Measurements from ENCODE around the gene NDUFAF8. TPM values are rescaled to one million over a fixed set of nuclear protein-coding genes. Genes with fewer than 3 reads are reported as not detected.

The NDUFAF8 gene
- total RNA-seq, 2 donors from 2014 or later: 20.8 to 26.5 TPM

DNA sequence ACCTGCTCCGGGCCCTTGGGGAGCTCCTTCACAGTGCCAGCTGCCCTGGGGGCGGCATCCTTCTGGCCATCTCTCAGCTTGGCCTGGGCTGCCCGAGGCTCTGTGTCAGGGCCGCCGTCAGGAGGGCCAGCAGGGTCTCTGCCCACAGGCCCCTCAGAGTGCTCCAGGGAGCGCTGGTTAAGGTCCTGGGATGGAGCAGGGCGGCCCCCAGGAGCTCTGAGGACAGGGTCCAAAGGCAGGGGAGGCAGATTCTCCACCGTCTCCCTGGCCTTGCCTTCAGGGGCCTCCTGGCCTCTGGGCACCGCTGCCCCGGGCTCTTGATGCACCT is 7.2 kb downstream of the NDUFAF8 start:
- no peaks in the 10 kb centered on the region for H3K27me3 ChIP-seq
- DNase-seq (no peak), ATAC-seq (no peak)
- H3K4me1 ChIP-seq: no peaks in the 10 kb centered on the region
- H3K36me3 ChIP-seq (replicated peaks in 1 of 2; ENCODE audit: insufficient read depth in 1 of 2, low read depth in 2 of 2): peaks cover 2 to 13% of the 10 kb centered on the region in 2 donors
- H3K27ac ChIP-seq: no peak overlapping the region
- no peak overlapping the region for H3K4me3 ChIP-seq
- intact Hi-C loops (cut with DNase I): loop anchor here (5.0 kb wide), 1 partner anchor 356 kb away; no protein-coding TSS in a partner anchor
- TF ChIP-seq, protein P1, sequence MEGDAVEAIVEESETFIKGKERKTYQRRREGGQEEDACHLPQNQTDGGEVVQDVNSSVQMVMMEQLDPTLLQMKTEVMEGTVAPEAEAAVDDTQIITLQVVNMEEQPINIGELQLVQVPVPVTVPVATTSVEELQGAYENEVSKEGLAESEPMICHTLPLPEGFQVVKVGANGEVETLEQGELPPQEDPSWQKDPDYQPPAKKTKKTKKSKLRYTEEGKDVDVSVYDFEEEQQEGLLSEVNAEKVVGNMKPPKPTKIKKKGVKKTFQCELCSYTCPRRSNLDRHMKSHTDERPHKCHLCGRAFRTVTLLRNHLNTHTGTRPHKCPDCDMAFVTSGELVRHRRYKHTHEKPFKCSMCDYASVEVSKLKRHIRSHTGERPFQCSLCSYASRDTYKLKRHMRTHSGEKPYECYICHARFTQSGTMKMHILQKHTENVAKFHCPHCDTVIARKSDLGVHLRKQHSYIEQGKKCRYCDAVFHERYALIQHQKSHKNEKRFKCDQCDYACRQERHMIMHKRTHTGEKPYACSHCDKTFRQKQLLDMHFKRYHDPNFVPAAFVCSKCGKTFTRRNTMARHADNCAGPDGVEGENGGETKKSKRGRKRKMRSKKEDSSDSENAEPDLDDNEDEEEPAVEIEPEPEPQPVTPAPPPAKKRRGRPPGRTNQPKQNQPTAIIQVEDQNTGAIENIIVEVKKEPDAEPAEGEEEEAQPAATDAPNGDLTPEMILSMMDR (IDR thresholded peaks at IDR 0.05): no peak
- no peak for TF ChIP-seq POLR2A (IDR thresholded peaks at IDR 0.05)
- no peaks in the 10 kb centered on the region for H3K9me3 ChIP-seq
- WGBS, 2 donors: 100% methylated on average over 4 of the region's 10 CpGs; no CpG with 5 or more reads in 1 of the 2 donors

DNA sequence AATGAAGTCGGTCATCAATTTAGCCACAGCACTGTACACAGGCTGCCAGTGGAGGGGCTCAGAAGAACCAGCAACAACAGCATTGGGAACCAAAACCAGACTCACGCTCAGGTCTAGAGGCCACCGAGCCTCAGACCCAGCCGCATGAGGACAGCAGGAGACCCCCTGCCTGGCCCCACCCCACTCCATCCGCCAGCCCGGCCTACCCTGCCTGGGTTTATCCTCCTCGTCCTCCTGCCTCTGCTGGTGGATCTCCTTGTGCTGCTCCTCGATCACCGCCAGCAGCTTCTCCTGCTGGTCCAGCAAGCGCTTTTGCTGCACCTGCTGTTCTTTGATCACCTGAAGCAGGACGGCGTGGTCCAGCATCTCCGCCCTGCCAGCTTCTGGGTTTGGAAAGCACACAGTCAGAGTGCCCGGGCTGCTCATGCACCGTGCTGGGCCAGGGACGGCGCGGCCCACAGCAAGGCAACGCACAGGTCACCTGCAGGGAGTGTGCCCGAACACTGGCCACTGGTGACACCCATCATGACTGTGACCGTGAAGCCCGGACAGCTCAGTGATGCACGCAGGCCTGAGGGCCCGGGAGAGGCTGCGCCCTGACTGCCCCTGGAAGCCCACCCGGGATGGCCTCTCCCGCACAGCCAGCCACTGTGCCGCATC is 7.7 kb downstream of the NDUFAF8 start:
- H3K27ac ChIP-seq: no peak overlapping the region
- no peak for TF ChIP-seq POLR2A (IDR thresholded peaks at IDR 0.05)
- TF ChIP-seq, protein P1 (IDR thresholded peaks at IDR 0.05): no peak
- 95 to 96% methylated on average over 14 to 27 of the region's 28 CpGs for WGBS, 2 donors
- no peaks in the 10 kb centered on the region for H3K4me1 ChIP-seq
- H3K36me3 ChIP-seq (replicated peaks in 1 of 2; ENCODE audit: insufficient read depth in 1 of 2, low read depth in 2 of 2): peaks cover 7 to 13% of the 10 kb centered on the region in 2 donors
- no peak for DNase-seq
- H3K27me3 ChIP-seq: no peaks in the 10 kb centered on the region
- H3K4me3 ChIP-seq: no peak overlapping the region
- no peak for ATAC-seq
- intact Hi-C loops (cut with DNase I): loop anchor here (5.0 kb wide), 1 partner anchor 355 kb away; no protein-coding TSS in a partner anchor
- no peaks in the 10 kb centered on the region for H3K9me3 ChIP-seq

DNA sequence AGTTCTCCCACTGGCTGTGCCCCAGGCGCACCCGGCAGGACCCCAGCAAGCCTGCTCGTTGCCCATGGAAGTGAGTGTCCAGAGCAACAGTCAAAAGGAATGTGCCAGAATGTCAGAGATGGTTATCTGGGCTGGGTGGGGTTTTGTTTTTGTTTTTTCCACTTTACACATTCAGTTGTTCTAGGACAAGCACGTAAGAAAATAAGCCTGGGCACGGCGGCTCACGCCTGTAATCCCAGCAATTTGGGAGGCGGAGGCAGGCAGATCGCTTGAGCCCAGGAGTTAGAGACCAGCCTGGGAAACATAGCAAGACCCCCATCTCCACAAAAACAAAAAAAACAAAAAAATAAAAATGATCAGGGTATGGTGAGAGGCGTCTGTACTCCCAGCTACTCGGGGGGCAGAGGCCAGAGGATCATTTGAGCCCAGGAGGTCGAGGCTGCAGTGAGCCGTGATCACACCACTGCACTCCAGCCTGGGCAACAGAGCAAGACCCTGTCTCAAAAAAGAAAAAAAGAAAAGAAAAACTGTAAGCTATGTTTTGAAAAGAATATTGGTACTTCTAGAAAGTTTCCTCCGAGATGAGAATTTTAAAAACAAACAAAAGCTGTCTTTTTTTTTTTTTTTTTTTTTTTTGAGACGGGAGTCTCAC is 8.3 kb downstream of the NDUFAF8 start:
- intact Hi-C loops (cut with DNase I): loop anchor here (5.0 kb wide), 1 partner anchor 355 kb away; no protein-coding TSS in a partner anchor
- no peak for DNase-seq
- peaks cover 7 to 17% of the 10 kb centered on the region in 2 donors for H3K36me3 ChIP-seq (replicated peaks in 1 of 2; ENCODE audit: insufficient read depth in 1 of 2, low read depth in 2 of 2)
- H3K27ac ChIP-seq: no peak overlapping the region
- WGBS, 2 donors: 82 to 87% methylated on average over 13 to 15 of the region's 15 CpGs
- H3K4me1 ChIP-seq: no peaks in the 10 kb centered on the region
- TF ChIP-seq, protein P1 (IDR thresholded peaks at IDR 0.05): no peak
- no peak for TF ChIP-seq POLR2A (IDR thresholded peaks at IDR 0.05)
- H3K9me3 ChIP-seq: no peaks in the 10 kb centered on the region
- no peak for ATAC-seq
- H3K27me3 ChIP-seq: no peaks in the 10 kb centered on the region
- H3K4me3 ChIP-seq: no peak overlapping the region

DNA sequence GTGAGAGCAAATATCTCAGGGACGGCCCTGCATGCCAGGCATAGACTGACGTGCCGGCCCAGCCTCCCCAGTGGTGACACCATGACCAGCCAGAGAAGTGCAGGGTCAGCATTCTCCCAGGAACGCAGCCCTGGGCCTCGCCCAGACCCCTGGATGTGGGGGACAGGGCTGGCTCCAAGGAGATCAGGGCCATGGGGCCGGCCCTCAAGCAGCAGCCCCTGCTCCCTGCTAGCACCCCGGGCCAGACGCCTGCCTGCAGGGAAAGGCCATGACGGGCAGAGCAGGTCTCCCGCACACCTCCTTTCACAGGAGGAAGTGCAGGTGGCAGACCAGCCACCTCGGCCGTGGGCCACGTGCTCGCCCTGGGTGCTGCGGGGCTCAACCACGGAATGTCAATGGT is 9.5 kb downstream of the NDUFAF8 start:
- ATAC-seq (no peak), DNase-seq (no peak)
- Histone ChIP-seq H3K36me3 (replicated peaks in 1 of 2; ENCODE audit: insufficient read depth in 1 of 2, low read depth in 2 of 2) (peaks cover 7 to 17% of the 10 kb centered on the region in 2 donors), H3K4me1 (no peaks in the 10 kb centered on the region), H3K27me3 (no peaks in the 10 kb centered on the region), H3K27ac (no peak overlapping the region), H3K4me3 (no peak overlapping the region), H3K9me3 (no peaks in the 10 kb centered on the region)
- no peak for TF ChIP-seq POLR2A (IDR thresholded peaks at IDR 0.05)
- TF ChIP-seq, protein P1 (IDR thresholded peaks at IDR 0.05): no peak
- intact Hi-C loops (cut with DNase I): loop anchor here (5.0 kb wide), 1 partner anchor 354 kb away; no protein-coding TSS in a partner anchor
- 78 to 83% methylated on average over 13 to 14 of the region's 16 CpGs for WGBS, 2 donors

Data from body of pancreas (tissue), 4 donors.